Activated CD4-positive, alpha-beta T cell treated with anti-CD3 and anti-CD28 coated beads, Interleukin-2, amount 50 U/mL, for 4 hours (primary cell): ENCODE data around the gene MAP3K20.
"Not testable (repeated sequence)": the region's sequence is repeated elsewhere in the genome, so short reads cannot be mapped to it uniquely, and the experiment has no call there.

Experiments used
- DNase-seq, 2 experiments: peaks; one replicate each; pipeline ENCODE4 v3.0.0-alpha.2; 2020

MAP3K20 gene

DNA sequence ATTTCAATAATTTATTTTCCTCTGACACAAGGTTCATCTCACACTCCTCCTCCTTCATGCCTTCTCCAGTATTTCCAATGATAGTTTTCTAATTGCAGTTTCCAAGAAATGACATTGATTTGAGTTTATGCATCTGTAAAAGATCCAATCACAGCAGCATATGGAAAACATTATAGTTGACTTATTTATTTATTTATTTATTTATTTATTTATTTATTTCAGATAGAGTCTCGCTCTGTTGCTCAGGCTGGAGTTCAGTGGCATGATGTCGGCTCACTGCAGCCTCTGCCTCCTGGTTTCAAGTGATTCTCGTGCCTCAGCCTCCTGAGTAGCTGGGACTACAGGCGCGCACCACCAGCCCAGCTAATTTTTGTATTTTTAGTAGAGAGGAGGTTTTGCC, 52.5 kb downstream of the MAP3K20 start:
- not testable (repeated sequence) for DNase-seq

DNA sequence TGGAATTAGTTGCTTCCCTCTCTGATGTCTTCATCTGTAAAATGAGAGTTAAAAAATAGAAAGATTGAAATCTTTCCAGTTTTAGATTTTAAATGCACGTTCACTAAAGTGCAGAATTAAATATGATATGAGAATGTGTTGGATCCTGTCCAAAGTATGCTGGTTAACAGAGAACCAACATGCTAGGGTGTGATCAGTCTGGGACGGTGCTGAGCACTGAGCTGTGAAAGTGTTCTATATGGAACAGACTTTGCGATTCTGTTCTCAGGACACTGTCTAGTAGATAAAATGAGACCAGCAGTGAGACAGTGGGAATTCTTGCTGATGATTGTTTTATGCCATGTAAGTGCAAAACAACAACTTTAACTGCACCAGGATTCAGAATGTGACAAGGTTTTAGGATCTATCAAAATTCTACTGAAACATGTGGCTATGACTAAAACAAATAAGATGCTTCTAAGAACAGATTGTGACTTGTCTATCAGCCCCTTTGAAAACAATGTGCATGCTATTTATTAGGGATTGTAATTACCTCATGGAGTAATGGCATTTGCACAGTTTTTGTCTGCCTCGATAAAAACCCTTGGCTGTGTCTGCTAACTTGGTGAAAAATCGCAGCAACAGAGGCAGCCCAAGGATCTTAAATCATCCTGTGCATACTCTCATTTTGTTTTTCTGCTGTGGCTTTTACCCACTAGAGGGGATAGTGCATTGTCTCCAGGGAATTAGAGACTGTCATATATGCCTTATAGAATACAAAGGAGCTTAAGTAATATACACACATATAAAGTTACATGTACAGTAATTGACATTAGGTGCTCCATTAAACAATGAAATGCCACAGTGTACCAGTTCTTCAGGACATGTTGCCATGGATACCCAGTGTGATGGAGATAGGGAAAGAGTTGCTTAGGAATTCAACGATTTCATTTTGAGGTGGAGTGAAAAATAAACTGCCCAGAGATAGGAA, 55.1 kb downstream of the MAP3K20 start:
- no peak for DNase-seq

- no peak for DNase-seq
These were observed 56.9 kb downstream of the MAP3K20 start for GRCh38 chr2:173132531-173132930.

DNA sequence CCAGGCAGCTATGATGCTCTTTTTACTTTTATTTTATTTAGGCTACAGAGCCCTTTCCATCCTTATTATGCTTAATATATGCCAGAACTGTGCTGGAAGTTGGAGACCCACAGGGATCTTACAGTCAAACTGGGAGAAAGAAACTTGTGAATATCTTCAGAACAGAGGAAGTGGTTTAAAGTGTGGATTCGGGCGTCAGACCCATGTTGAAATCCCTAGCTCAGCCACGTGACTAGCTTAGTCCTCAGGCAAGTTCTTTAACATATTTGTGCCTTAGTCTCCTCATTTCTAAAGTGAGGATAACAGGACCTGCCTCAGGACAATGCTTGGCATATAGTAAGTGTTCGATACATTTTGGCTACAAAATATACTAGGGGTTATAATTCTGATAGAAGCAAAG, 59.1 kb downstream of the MAP3K20 start:
- no peak for DNase-seq

GRCh38 chr2:173136067-173136466, 60.4 kb downstream of the MAP3K20 start:
- DNase-seq: no peak

DNA sequence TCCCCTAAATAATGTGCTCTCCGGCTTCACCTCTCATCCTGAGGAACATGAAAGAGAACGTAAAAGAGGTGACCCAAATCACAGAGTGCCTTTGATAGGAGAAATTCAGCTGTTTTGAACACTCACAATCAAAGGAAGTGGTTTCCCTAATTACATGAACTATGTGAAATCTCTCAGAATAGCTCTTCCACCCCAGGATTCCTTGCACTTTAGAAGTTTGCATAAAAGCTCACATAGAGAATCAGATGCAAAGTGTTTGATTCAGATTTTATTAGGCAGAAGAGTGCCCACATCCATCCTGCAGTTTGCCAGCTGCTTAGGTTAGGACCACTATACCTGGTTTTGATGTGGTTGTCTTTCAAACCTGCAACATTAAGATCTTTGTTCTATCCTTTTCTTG, 61.0 kb downstream of the MAP3K20 start:
- no peak for DNase-seq

- no peak for DNase-seq
These were observed 62.0 kb downstream of the MAP3K20 start for GRCh38 chr2:173137610-173138009.

GRCh38 chr2:173138962-173139361, 63.3 kb downstream of the MAP3K20 start:
- DNase-seq: no peak

GRCh38 chr2:173141666-173142065, 66.0 kb downstream of the MAP3K20 start:
- DNase-seq: no peak

DNA sequence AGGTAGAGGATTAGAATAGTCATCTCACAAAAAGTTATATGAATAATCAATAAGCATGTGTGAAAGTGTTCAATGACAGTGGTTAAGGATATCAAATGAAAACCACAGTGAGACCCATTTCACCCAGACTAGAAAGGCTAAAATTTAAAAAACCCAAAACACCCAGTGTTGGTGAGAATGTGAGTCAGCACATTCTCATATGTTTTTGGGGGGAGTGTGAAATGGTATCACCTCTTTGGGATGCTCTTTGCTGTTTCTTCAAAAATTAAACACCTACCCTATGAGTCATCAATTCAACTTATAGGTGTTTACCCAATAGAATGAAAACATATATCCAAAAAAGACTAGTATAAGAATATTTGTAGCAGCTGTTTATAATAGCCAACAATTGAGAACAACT, 69.8 kb downstream of the MAP3K20 start:
- DNase-seq: no peak

DNA sequence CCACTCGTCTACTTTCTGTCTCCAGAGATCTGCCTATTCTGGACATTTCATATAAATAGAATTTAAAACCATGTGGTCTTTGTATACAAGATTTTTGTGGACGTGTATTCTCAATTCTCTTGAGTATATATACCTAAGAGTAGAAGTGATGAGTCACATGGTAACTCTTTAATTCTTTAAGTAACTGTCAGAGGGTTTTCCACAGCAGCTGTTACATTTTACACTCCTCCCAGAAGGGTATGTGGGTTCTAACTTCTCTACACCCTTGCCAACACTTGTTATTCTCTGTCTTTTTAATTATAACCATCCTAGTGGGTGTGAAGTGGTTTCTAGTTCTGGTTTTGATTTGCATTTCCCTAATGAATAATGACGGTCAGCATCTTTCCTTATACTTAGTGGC, 70.9 kb downstream of the MAP3K20 start:
- DNase-seq: no peak

- no peak for DNase-seq
These were observed 72.9 kb downstream of the MAP3K20 start for GRCh38 chr2:173148520-173148919.

- peak; percentile 5 to 8 for DNase-seq
These were observed 73.8 kb downstream of the MAP3K20 start for GRCh38 chr2:173149491-173149890.

DNA sequence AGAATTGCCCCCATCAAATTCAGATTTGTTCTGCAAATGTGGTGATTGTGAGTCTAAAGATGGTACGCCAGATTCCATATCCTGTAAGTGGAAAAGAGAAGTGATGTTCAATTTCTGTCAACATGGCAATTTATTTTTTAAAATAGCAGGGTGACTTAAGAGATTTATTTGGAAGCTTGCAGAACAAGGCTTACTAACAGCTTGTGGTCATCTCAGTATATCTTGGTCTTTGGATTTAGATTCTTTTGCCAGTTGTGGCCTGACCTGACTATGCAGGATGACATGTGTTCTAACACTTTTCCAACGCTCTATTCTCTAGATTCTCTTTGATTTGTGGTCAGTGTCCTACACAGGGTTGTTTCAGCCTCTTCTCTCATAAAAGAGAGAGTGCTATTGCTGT, 74.4 kb downstream of the MAP3K20 start:
- DNase-seq: no peak

DNA sequence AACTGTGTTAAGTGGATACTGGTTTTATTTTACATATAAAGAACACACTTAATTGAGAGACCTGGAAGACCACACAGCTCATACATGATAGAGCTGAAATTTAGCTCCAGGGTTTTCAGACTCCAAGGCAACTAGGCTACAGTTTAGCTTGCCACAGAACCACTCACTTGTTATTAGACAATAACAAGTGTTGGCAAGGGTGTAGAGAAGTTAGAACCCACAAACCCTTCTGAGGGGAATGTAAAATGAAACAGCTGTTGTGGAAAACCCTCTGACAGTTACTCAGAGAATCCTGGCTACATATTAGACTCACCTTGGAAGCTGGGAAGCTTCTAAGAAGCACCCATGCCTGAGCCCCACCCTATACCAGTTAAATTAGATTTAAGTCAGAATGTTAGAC, 75.3 kb downstream of the MAP3K20 start:
- no peak for DNase-seq

- no peak for DNase-seq
These were observed 76.2 kb downstream of the MAP3K20 start for GRCh38 chr2:173151671-173152401.

DNA sequence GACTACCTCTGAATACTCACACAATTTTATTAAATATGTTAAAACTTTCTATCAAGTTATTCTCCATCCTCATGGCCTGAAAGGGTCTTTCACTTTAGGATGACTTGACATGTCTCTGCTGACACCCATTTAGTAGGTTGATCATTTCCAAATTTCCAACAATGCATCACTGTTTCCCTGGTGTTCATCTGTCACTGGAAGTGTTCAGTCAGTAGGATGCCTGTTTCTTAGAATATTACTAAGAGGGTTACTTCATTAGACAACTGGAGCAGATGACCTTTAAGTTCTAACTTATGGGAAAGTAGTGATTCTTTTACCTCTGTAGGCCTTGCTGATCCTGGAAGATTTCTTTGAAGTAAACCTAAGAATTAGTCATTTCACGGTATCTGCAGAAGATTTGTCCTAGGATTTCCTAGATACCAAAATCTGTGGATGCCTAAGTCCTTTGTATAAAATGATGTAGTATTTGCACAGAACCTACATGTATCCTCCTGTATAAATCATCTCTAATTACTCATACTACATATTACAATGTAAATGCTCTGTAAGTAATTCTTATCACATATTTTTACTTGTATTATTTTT, 77.7 kb downstream of the MAP3K20 start:
- DNase-seq: no peak

DNA sequence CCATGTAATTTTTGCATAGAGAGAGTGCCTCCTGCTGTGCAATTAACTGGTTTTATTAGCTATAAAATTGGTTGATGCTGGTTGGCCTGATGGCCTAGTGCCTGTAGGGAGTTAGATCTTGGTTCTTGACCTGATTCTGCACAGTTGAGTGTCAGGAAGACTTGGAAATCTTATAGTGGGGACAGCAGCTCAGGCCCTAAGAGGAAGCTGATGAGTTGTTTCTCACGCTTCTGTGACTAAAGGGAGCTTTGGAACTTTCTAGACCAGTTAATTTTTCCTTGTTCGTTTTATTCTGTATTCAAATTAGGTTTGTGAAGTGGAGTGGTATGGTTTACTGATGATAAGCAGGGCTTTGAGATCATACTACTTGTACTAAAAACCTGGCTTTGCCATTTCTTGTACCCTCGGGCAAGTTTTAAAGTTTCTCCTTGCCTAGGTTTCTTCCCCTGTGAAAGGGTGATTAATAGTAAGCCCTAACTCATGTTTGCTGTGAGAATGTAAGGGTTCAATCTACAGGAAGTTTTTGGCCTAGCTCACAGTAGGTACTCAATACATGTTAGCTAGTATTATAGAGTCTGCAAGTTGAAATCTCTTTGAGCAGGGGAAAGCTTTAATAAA, 82.1 kb downstream of the MAP3K20 start:
- DNase-seq: no peak

DNA sequence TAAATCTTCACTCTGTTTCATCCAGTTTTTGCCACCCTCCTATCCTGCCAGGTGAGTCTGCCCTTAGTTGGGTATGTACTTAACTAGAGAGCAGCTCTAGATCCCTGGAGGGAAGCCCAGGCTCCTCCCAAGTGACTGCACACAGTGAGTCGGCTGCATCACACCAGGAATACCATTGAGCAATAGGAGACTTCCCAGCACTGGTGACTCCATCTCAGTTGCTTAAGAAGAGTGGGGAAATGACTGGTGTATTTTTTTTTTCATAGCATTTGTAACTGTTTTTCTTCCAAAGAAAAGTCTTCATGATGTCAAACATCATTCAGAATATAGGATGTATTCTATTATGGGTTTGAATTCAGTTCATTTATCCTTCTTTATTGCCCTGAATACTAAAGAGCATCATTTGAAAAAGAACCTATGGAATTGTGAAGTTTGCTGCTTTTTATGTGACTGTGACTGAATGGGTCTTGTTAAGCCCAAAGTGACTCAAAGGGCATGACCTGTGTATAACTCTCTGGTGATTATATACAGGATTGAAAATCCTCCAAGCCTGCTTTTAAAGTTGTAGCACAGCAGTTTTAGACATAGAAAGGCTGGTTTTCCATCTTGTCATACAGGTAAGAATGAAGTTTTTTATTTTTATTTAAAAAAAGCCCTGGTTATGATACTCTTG, 84.3 kb downstream of the MAP3K20 start:
- DNase-seq: no peak

DNA sequence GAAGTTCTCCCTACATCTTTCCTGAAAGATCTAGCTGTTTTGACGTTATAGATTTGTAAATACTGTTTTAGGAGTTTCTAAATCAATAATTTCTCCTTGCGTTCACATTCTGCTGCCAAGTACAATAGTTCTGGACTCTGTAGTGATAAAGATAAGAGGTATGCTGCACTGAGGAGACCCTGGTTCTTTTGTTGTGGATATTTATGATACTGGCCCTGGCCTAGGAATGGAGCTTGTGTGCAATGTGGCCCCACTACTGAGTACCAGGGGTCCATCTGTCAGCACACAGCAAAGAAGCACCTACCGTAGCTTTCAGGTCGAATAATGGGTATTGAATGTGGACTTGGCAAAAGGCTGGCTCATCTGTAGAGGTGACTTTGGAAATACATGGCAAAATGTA, 85.0 kb downstream of the MAP3K20 start:
- DNase-seq: no peak

- DNase-seq: no peak
These were observed 85.4 kb downstream of the MAP3K20 start for GRCh38 chr2:173161040-173161439.

- DNase-seq: no peak
These were observed 85.9 kb downstream of the MAP3K20 start for GRCh38 chr2:173161507-173161906.

DNA sequence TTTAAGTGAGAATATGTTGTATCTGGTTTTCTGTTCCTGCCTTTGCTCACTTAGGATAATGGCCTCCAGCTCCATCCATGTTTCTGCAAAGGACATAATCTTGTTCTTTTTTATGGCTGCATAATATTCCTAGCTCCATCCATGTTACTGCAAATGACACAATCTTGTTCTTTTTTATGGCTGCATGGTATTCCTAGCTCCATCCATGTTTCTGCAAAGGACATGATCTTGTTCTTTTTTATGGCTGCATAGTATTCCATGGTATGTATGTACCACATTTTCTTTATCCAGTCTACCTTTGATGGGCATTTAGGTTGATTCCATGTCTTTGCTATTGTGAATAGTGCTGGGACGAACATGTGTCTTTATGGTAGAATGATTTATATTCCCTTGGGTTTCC, 87.7 kb downstream of the MAP3K20 start:
- DNase-seq: not testable (repeated sequence)
